Mesenchymal stem cell (in vitro differentiated cells and primary cell): Measurements from ENCODE around the gene ZNF416. TPM values are rescaled to one million over a fixed set of nuclear protein-coding genes. Genes with fewer than 3 reads are reported as not detected.

Source experiments
- DNase-seq: peaks from one replicate; pipeline ENCODE4 v3.0.0-alpha.2; 2013
- H2AFZ ChIP-seq: one replicate; pipeline ENCODE4 v1.6.1; 2013; ENCODE audit warnings: low read depth, mild to moderate bottlenecking, control low read depth, inconsistent platforms, low read length, moderate library complexity
- H2AK5ac ChIP-seq: 2 replicates; pipeline ENCODE4 v1.6.1; 2013; ENCODE audit warnings: low read length, moderate library complexity, mild to moderate bottlenecking, inconsistent platforms; ENCODE audit not compliant: severe bottlenecking
- H2BK120ac ChIP-seq: one replicate; pipeline ENCODE4 v1.6.1; 2013; ENCODE audit warnings: low read depth, mild to moderate bottlenecking, inconsistent platforms, low read length, moderate library complexity
- H2BK12ac ChIP-seq, 2 experiments: one replicate each; pipeline ENCODE4 v1.6.1; 2013; ENCODE audit warnings: inconsistent platforms in 2 of 2, low read length in 2 of 2, mild to moderate bottlenecking in 2 of 2, moderate library complexity in 2 of 2, control low read depth in 1 of 2
- H2BK15ac ChIP-seq: one replicate; pipeline ENCODE4 v1.6.1; 2013; ENCODE audit warnings: mild to moderate bottlenecking, low read depth, inconsistent platforms; ENCODE audit not compliant: poor library complexity, severe bottlenecking
- H2BK5ac ChIP-seq: 2 replicates; pipeline ENCODE4 v1.6.1; 2013; ENCODE audit warnings: low read depth, mild to moderate bottlenecking, low read length, control low read depth, inconsistent platforms; ENCODE audit not compliant: poor library complexity, severe bottlenecking
- H3K14ac ChIP-seq, 2 experiments: one replicate each; pipeline ENCODE4 v1.6.1; 2013; ENCODE audit warnings: inconsistent platforms in 2 of 2, low read length in 2 of 2, control low read depth in 1 of 2, mild to moderate bottlenecking in 1 of 2, moderate library complexity in 1 of 2
- H3K18ac ChIP-seq, 2 experiments: one replicate each; pipeline ENCODE4 v1.6.1; 2013; ENCODE audit warnings: inconsistent platforms in 2 of 2, low read length in 2 of 2, control low read depth in 1 of 2, low read depth in 1 of 2, mild to moderate bottlenecking in 1 of 2
- H3K23ac ChIP-seq, 2 experiments: one replicate each; pipeline ENCODE4 v1.6.1; 2013; ENCODE audit warnings: inconsistent platforms in 2 of 2, low read length in 2 of 2, mild to moderate bottlenecking in 2 of 2, moderate library complexity in 2 of 2, control low read depth in 1 of 2
- H3K27ac ChIP-seq: 2 replicates; pipeline ENCODE4 v1.5.1; 2013; ENCODE audit warnings: mild to moderate bottlenecking, moderate library complexity, low read length, control low read depth, inconsistent platforms; ENCODE audit not compliant: poor library complexity, severe bottlenecking
- H3K27me3 ChIP-seq, 2 experiments: 2 replicates each; pipeline versions ENCODE4 v1.6.1 to v1.7.0; 2013; ENCODE audit warnings: low read length in 2 of 2, mild to moderate bottlenecking in 2 of 2, moderate library complexity in 2 of 2, control low read depth in 1 of 2, inconsistent platforms in 1 of 2; ENCODE audit not compliant: control insufficient read depth in 1 of 2, insufficient read depth in 1 of 2
- H3K36me3 ChIP-seq, 2 experiments: 2 replicates each; pipeline versions ENCODE4 v1.6.1 to v1.7.0; 2013; ENCODE audit warnings: low read length in 2 of 2, control low read depth in 1 of 2, inconsistent platforms in 1 of 2, low read depth in 1 of 2, mild to moderate bottlenecking in 1 of 2; ENCODE audit not compliant: insufficient read depth in 2 of 2, control insufficient read depth in 1 of 2
- H3K4ac ChIP-seq, 2 experiments: one replicate each; pipeline ENCODE4 v1.6.1; 2013; ENCODE audit warnings: inconsistent platforms in 2 of 2, low read length in 2 of 2, mild to moderate bottlenecking in 2 of 2, moderate library complexity in 2 of 2, control low read depth in 1 of 2, low read depth in 1 of 2
- H3K4me1 ChIP-seq: 2 replicates; pipeline ENCODE4 v1.6.1; 2013; ENCODE audit warnings: low read depth, low read length, control low read depth; ENCODE audit not compliant: control insufficient read depth, insufficient read depth
- H3K4me2 ChIP-seq: 2 replicates; pipeline ENCODE4 v1.6.1; 2013; ENCODE audit warnings: low read length, mild to moderate bottlenecking, inconsistent platforms; ENCODE audit not compliant: poor library complexity, severe bottlenecking
- H3K4me3 ChIP-seq, 2 experiments: 2 replicates each; pipeline versions ENCODE4 v1.5.1 to v1.7.0; 2013; ENCODE audit warnings: low read length in 2 of 2, mild to moderate bottlenecking in 2 of 2, control low read depth in 1 of 2, low read depth in 1 of 2; ENCODE audit not compliant: insufficient read depth in 1 of 2
- H3K79me1 ChIP-seq: replicated peaks from 2 replicates; pipeline ENCODE4 v1.6.1; 2013; ENCODE audit warnings: mild to moderate bottlenecking, control low read depth, low read length, inconsistent platforms; ENCODE audit not compliant: poor library complexity, severe bottlenecking
- H3K9ac ChIP-seq: 2 replicates; pipeline ENCODE4 v1.7.0; 2013; ENCODE audit warnings: mild to moderate bottlenecking, low read length, moderate library complexity
- H3K9me3 ChIP-seq: 2 replicates; pipeline ENCODE4 v1.7.0; 2013; ENCODE audit warnings: mild to moderate bottlenecking, low read length; ENCODE audit not compliant: control insufficient read depth
- H4K8ac ChIP-seq: one replicate; pipeline ENCODE4 v1.6.1; 2013; ENCODE audit warnings: inconsistent platforms, mild to moderate bottlenecking, low read length, moderate library complexity
- H4K91ac ChIP-seq: one replicate; pipeline ENCODE4 v1.6.1; 2013; ENCODE audit warnings: mild to moderate bottlenecking, low read length, inconsistent platforms
- WGBS: methylation state at CpG from one replicate; pipeline ENCODE4 v1.1.7; 2013; ENCODE audit warnings: mixed read lengths; 5-methylcytosine and 5-hydroxymethylcytosine counted together
- polyA plus RNA-seq, 2 experiments: library from polyadenylated mRNA; stranded (reverse); fragments of 200-250 nt; gene quantifications; one replicate each; pipeline ENCODE4 v1.2.3, GENCODE V29; 2013

ZNF416 gene
- 3.4 TPM for polyA plus RNA-seq (2013, experiment 1 of 2)
- 3.4 TPM for polyA plus RNA-seq (2013, experiment 2 of 2)

GRCh38 chr19:57578487-57579205 lies at the start of gene ZNF416:
Gene ZNF416 (minus strand): TSS chr19:57578911. CDS start chr19:57578704, 207 bp downstream.
- peaks cover 40% of the 10 kb centered on the region for H3K79me1 ChIP-seq
- H3K18ac ChIP-seq, result peak within 1 kb of the TSS; percentile 79 to 87
- peaks cover 36 to 40% of the 10 kb centered on the region in 2 experiments for H3K36me3 ChIP-seq
- H3K4me3 ChIP-seq, result peak within 1 kb of the TSS; percentile 91 to 93
- peak within 1 kb of the TSS; percentile 90 for H3K9ac ChIP-seq
- peaks cover 7% of the 10 kb centered on the region for H3K4me1 ChIP-seq
- no peaks in the 10 kb centered on the region for H3K27me3 ChIP-seq
- H4K8ac ChIP-seq, result peak within 1 kb of the TSS; percentile 62
- H2BK15ac ChIP-seq, result peak within 1 kb of the TSS; percentile 49
- H3K4ac ChIP-seq, result peak within 1 kb of the TSS; percentile 68 to 77
- peaks cover 45% of the 10 kb centered on the region for H3K9me3 ChIP-seq
- peak; percentile 98 for DNase-seq
- peak within 1 kb of the TSS in 1 of 2 experiments; percentile 96 for H3K14ac ChIP-seq
- no peak within 1 kb of the TSS for H2BK5ac ChIP-seq
- peak within 1 kb of the TSS in 1 of 2 experiments; percentile 48 for H3K23ac ChIP-seq
- H4K91ac ChIP-seq, result peak within 1 kb of the TSS; percentile 56
- peak within 1 kb of the TSS; percentile 88 for H2AFZ ChIP-seq
- no peak within 1 kb of the TSS for H2BK120ac ChIP-seq
- H3K27ac ChIP-seq, result no peak within 1 kb of the TSS
- WGBS, result under 1% methylated on average over 62 of the region's 62 CpGs
- H2AK5ac ChIP-seq, result no peak within 1 kb of the TSS
- peak within 1 kb of the TSS; percentile 77 for H3K4me2 ChIP-seq
- H2BK12ac ChIP-seq, result no peak within 1 kb of the TSS

GRCh38 chr19:57623091-57623490 lies 44.4 kb upstream of the ZNF416 start:
- H3K9me3 ChIP-seq, result peaks cover 93% of the 10 kb centered on the region
- H3K9ac ChIP-seq, result no peak overlapping the region
- H2BK15ac ChIP-seq, result no peak overlapping the region
- H2BK120ac ChIP-seq, result no peak overlapping the region
- H3K4me2 ChIP-seq, result no peak overlapping the region
- no peak overlapping the region for H3K18ac ChIP-seq
- no peak overlapping the region for H3K27ac ChIP-seq
- H2BK5ac ChIP-seq, result no peak overlapping the region
- no peak for DNase-seq
- H3K4ac ChIP-seq, result no peak overlapping the region
- H3K79me1 ChIP-seq, result peaks cover 49% of the 10 kb centered on the region
- no peaks in the 10 kb centered on the region for H3K4me1 ChIP-seq
- no peaks in the 10 kb centered on the region for H3K27me3 ChIP-seq
- H2AFZ ChIP-seq, result no peak overlapping the region
- no peak overlapping the region for H4K8ac ChIP-seq
- H3K36me3 ChIP-seq, result peaks cover 50 to 73% of the 10 kb centered on the region in 2 experiments
- H2BK12ac ChIP-seq, result no peak overlapping the region
- H3K23ac ChIP-seq, result no peak overlapping the region
- no peak overlapping the region for H4K91ac ChIP-seq
- peak overlapping the region in 1 of 2 experiments; percentile 70 for H3K4me3 ChIP-seq
- H3K14ac ChIP-seq, result no peak overlapping the region
- H2AK5ac ChIP-seq, result no peak overlapping the region

GRCh38 chr19:57620673-57621348 lies 42.1 kb upstream of the ZNF416 start:
- no peak overlapping the region for H3K14ac ChIP-seq

GRCh38 chr19:57615346-57615745 lies 36.6 kb upstream of the ZNF416 start:
- no peak overlapping the region for H2AK5ac ChIP-seq
- no peak overlapping the region for H2BK120ac ChIP-seq
- H3K27me3 ChIP-seq, result no peaks in the 10 kb centered on the region
- no peak overlapping the region for H3K9ac ChIP-seq
- H3K4me1 ChIP-seq, result peaks cover 2% of the 10 kb centered on the region
- H3K23ac ChIP-seq, result no peak overlapping the region
- no peak overlapping the region for H2BK5ac ChIP-seq
- H3K18ac ChIP-seq, result no peak overlapping the region
- H3K9me3 ChIP-seq, result peaks cover 55% of the 10 kb centered on the region
- H3K27ac ChIP-seq, result no peak overlapping the region
- H2BK15ac ChIP-seq, result no peak overlapping the region
- no peak overlapping the region for H2AFZ ChIP-seq
- H3K4me3 ChIP-seq, result peak overlapping the region in 1 of 2 experiments; percentile 93
- no peak overlapping the region for H4K91ac ChIP-seq
- peaks cover 21% of the 10 kb centered on the region for H3K79me1 ChIP-seq
- H3K14ac ChIP-seq, result no peak overlapping the region
- no peak overlapping the region for H2BK12ac ChIP-seq
- no peak overlapping the region for H3K4me2 ChIP-seq
- peaks cover 44 to 52% of the 10 kb centered on the region in 2 experiments for H3K36me3 ChIP-seq
- WGBS, result 100% methylated on average over 3 of the region's 3 CpGs
- H3K4ac ChIP-seq, result no peak overlapping the region
- no peak for DNase-seq
- no peak overlapping the region for H4K8ac ChIP-seq

More at GRCh38 chr19:57620673-57621348, 42.1 kb upstream of the ZNF416 start:
- H4K8ac ChIP-seq, result no peak overlapping the region
- no peak overlapping the region for H3K4me2 ChIP-seq
- no peak overlapping the region for H3K18ac ChIP-seq
- H3K27ac ChIP-seq, result no peak overlapping the region
- peaks cover 54% of the 10 kb centered on the region for H3K79me1 ChIP-seq
- H2BK5ac ChIP-seq, result no peak overlapping the region
- 100% methylated on average over 8 of the region's 10 CpGs for WGBS
- no peak overlapping the region for H2BK12ac ChIP-seq
- H3K4ac ChIP-seq, result no peak overlapping the region
- H3K9me3 ChIP-seq, result peaks cover 100% of the 10 kb centered on the region
- H2BK120ac ChIP-seq, result no peak overlapping the region
- DNase-seq, result no peak
- no peak overlapping the region for H3K9ac ChIP-seq
- H2AK5ac ChIP-seq, result no peak overlapping the region
- no peak overlapping the region for H2BK15ac ChIP-seq
- H3K36me3 ChIP-seq, result peaks cover 70 to 96% of the 10 kb centered on the region in 2 experiments
- H3K27me3 ChIP-seq, result no peaks in the 10 kb centered on the region
- no peak overlapping the region for H2AFZ ChIP-seq
- peak overlapping the region in 1 of 2 experiments; percentile 70 for H3K4me3 ChIP-seq
- no peak overlapping the region for H3K23ac ChIP-seq
- H4K91ac ChIP-seq, result no peak overlapping the region
- H3K4me1 ChIP-seq, result no peaks in the 10 kb centered on the region
